HG03469 (cell line): ENCODE measurements around the gene TMEM131.
"Not testable (repeated sequence)": the region's sequence is repeated elsewhere in the genome, so short reads cannot be mapped to it uniquely, and the experiment has no call there.

Source experiments
- ATAC-seq: cut with Tn5 transposase; IDR thresholded peaks from one replicate; pipeline ENCODE4 v1.9.1; 2021; ENCODE audit warnings: mild to moderate bottlenecking, moderate library complexity, moderate number of reproducible peaks; ENCODE audit not compliant: unreplicated experiment

Gene TMEM131, protein sequence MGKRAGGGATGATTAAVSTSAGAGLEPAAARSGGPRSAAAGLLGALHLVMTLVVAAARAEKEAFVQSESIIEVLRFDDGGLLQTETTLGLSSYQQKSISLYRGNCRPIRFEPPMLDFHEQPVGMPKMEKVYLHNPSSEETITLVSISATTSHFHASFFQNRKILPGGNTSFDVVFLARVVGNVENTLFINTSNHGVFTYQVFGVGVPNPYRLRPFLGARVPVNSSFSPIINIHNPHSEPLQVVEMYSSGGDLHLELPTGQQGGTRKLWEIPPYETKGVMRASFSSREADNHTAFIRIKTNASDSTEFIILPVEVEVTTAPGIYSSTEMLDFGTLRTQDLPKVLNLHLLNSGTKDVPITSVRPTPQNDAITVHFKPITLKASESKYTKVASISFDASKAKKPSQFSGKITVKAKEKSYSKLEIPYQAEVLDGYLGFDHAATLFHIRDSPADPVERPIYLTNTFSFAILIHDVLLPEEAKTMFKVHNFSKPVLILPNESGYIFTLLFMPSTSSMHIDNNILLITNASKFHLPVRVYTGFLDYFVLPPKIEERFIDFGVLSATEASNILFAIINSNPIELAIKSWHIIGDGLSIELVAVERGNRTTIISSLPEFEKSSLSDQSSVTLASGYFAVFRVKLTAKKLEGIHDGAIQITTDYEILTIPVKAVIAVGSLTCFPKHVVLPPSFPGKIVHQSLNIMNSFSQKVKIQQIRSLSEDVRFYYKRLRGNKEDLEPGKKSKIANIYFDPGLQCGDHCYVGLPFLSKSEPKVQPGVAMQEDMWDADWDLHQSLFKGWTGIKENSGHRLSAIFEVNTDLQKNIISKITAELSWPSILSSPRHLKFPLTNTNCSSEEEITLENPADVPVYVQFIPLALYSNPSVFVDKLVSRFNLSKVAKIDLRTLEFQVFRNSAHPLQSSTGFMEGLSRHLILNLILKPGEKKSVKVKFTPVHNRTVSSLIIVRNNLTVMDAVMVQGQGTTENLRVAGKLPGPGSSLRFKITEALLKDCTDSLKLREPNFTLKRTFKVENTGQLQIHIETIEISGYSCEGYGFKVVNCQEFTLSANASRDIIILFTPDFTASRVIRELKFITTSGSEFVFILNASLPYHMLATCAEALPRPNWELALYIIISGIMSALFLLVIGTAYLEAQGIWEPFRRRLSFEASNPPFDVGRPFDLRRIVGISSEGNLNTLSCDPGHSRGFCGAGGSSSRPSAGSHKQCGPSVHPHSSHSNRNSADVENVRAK (N-terminal part only)

DNA sequence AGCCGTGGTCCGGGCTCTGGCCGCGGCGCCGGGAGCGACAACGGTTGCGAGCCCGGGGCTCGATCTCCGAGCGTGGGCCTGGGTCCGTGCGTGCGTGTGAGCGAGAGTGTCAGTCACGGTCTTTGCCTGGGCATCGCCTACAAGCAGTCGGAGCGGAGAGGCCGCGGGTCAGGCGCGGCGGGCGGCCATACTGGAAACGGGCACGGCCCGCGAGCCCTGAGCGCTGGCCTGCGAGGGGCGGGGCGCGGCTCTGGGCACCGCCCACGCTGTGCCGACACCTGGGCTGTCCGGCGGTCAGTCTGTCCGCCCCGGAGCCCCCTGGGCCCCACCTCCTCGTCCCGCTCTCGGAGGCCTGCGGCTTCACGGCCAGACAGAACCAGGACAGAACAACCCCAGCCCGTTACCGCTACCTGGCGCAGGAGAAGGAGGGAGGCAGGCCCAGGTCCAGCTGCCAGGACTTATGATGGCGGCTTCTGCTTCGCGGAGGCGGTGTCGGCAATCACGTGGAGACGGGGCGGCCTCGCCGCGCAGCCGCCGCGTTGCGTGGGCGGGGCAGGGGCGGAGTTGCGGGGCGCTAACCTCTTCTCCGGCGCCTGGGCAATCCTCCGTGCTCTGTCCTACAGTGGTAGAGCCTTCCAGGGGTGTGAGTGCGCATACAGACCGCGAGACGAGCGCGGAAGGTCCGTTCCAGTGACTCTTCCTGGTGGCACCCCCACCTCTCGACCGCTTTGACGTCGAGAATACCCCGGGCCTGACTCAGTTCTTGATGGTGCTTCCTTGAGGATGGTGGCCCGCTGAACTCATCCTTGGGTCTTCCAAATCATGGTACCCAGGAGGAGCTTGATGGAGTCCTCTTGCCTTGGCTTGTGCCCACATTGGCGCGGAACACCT lies at the start of gene TMEM131:
Gene TMEM131, minus strand, starts transcription at position 215 of the 891 bp plus-strand sequence. CDS start 286 bp downstream, outside the sequence.
- peak; percentile 33 for ATAC-seq

DNA sequence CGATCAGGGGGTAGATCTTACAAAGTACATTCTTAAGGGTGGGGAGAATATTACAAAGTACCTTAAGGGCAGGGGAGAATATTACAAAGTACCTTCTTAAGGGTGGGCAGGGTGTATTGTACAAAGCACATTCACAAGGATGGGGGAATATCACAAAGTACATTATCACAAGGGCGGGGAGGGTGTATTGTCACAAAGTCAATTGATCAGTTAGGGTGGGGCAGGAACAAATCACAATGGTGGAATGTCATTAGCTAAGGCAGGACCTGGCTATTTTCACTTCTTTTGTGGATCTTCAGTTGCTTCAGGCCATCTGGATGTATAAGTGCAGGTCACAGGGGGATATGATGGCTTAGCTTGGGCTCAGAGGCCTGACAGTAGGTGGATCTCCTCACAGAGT lies 49.0 kb upstream of the TMEM131 start:
- ATAC-seq: not testable (repeated sequence)

DNA sequence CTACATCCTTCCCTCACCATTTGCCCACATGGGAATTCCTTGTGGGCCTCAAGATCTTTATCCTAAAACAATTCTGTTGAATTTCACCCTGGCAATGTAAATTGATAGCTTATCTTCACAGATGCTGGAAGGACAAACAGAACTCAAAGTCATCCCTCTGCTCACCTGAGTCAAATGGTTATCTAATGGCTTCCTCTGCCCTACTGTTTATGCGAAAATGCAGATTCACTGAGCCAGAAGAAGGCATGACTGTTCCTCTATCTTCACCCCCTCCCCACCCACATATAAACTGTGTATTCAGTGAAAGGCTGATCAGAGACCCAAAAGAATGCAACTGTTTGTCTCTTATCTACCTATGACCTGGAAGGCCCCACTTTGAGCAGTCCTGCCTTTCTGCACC lies 47.4 kb upstream of the TMEM131 start:
- ATAC-seq: no peak

DNA sequence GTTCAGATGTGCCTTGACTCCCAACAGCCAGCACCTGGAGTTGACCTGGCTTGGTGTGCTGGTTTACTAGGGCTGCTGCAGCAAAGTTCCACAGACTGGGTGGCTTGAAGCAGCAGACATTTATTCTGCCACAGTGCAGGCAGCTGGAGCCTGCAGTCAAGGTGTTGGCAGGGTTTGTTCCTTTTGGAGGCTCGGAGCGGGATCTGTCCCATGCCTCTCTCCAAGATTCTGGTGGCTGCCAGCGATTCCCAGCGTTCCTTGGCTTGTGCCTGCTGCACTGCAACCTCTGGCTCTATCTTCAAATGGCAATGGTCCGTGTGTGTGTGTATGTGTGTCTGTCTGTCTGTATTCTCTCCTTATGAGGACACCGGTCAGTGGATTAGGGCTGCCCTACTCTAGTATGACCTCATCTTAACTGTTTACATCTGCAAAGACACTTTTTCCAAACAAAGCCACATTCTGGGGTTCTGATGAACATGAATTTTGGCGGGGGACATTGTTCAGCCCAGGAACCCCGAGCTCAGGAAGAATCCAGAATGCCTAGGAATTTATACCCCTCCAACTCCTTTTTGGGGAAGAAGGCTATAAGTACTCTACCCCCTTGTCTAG lies 44.7 kb upstream of the TMEM131 start:
- ATAC-seq: no peak

DNA sequence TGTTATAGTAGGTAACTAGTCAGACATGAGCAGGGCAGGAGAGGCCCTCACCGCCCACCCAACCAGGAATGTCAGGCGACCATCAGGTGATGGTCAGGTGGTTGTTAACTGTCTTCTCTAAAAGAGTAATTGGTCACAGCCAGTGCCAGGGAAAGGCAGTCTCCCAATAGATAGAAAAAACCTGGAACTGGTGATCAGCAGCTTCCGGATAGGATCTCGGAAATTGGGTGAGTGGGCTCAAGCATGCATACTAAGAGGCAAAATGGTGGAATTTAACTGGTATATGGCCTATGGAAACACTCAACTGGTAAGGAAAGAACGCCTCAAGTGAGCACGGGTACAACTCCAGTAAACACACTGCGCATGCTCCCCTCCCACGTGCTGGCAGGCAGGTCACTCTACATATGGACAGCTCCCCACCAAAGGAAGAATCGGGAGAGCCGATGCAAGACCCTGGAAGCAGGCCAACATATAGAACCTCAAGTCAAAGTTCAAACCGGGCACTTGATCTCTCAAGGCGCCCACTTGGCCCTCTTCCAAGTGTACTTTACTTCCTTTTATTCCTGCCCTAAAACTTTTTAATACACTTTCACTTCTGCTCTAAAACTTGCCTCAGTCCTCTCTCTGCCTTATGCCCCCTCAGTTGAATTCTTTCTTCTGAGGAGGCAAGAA lies 43.5 kb upstream of the TMEM131 start:
- no peak for ATAC-seq

DNA sequence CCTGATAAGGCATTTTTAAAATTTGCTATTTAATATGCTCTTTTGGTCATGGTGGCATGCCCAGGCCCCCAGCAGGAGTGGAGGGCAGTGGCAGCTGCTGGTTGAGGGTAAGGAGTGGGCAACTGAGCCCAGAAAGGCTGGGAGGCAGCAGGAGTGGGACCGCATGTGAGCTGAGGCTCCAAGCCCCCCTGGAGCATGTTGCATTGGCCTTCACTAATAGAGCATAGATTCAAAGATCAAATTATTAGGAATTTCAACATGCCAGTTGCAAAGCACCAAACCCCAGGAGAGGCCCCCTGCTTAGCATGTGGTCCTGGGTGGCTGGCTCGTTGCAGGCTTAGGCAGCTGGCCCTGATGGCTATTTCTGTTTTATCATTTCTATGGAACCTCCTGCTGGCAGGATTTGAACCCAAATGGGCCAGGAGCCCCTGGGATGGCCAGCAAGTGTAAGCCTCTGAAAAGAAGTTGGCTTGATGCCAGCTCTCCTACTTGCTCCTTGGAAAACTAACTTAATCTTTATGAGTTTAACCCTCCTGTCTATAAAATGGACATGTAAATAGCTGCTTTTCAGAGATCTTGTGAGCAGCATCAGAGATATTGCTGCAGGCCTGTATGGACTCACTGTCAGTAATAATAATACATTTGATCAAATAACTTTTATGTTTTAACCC lies 42.1 kb upstream of the TMEM131 start:
- ATAC-seq: no peak

DNA sequence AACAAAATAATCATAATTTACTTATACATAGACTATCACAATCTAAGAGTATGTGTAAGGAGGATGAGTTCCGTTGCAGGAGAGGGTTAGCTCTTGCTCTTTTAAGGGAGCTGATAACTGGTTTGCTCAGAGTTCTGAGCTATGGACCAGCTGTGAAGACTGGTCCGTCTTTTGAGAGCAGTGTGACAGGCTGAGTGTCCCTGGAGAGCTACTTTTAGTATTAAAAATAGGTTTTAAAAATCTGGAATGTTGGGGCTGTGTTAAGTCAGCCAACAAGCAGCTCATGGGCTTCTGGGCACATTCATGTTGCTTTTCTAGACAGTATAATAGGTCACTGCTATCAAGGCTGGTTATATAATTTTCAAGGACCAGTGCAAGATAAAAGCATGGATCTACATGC lies 41.5 kb upstream of the TMEM131 start:
- no peak for ATAC-seq

DNA sequence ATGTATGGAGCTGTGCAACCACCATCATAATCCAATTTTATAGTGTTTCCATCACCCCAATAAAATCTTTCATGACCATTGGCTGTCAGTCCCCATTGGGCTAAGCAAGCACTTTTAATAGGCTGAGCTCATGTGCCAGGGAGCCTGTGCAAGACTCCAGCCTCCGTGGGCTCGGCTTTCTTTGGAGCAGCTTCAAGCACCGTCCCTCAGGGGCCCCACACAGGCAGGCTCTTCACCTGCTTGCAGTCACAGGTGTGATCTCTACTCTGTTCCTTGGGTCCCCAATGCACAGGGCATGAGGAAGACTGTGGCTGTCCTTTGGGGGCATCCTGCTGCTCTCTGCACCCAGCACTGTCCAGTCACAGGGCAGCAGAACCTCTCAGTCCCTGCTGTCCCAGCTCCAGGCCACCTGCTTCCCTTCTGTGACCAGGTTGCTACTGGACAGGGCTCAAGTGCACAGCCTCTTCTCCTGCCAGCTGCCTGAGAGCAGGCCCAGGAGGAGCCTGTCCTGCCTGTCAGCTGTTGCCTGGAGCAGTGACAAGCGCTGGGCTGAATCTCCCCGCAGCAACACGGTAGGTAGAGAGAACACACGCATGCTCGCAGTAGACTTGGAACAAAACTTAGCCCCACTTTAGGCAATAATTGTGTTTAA lies 40.7 kb upstream of the TMEM131 start:
- no peak for ATAC-seq

DNA sequence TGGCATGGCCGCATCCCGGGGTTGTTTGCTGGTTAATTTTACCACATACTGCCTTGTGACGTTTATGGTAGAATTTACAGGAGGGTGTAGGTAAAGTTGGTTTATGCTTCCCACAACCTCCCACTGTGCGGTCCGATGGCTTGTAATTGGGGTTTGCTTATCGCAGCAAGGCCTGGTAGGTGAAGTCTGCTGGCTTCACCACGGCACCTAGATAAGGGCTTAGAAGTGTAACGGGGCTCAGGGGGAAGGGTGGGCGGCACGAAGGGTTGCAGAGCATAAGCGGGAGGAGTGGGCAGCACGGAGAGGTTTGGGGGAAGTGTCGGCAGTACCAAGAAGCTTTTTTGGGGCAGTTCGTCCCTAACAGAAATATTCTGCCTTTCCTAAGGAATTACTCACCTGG lies 39.0 kb upstream of the TMEM131 start:
- no peak for ATAC-seq

DNA sequence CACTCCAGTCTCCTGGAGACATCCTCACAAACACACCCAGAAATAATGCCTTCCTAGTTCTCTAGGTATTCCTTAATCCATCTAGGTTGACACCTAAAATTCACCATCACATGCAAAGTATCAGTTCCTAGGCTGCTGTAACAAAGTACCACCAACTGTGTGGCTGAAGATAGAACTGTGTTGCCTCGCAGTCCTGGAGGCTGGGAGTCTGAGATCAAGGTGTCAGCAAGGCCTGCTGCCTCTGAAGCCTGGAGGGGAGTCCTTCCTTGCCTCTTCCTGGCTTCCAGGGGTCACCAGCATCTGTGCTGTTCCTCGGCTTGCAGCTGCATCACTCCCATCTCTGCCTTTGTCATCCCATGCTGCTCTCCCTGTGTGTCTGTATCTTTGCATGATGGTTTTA lies 36.3 kb upstream of the TMEM131 start:
- no peak for ATAC-seq

DNA sequence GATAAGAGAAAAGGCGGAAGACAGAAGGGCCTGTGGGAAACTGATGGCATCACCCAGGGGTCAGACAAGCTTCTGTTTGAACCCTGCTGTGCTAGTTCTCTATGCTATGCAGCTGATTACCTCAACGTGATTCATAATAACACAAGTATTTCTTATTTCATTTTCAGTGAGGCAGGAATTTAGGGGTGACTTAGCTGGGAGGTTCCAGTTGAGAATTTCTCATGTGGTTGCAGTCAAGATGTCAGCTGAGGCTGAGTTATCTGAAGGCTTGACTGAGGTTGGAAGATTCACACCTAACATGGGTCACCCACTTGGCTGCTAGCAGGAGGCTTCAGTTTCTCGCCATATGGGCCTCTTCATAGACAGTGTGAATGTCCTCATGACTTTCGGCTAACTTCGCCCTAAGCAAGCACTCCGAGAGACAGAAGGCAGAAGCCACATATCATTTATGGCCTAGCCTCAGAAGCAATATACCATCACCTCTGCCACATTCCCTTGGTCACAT lies 34.0 kb upstream of the TMEM131 start:
- ATAC-seq: no peak

DNA sequence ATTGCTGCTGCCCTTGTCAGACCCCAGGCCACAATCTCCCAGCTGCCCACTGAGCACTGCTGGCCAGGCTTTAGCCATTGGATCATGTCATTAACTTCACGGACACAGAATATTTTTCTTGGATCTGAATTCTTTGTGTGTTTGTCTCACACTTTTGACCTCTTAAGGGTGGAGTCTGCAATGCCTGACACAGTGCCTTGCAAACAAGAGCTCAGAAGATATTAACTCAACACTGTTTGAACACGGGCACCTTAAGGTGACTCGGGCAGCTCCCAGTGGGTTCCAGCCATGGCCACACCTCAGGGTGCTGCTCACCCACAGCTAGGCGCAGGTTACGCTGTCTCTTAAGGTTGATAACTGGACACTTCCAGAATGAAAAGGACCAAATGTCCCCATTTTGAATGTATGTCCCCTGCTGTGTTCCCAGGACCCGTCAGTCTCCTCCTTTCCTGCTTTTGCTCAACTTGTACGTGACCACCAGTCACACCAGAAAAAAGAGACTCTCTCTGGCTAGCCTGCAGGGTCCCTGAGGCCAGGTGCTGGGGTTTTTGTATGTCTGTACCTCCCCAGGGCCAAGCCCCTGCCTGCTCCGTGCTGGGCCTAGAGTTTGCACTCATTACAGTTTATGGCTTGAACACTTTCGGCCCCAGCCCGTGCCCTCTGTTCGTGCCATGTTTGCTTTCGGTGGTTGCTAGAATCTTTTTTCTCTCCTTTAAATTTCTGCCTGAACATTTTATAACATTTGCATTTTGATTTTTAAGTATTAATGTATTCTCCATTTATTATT lies 33.4 kb upstream of the TMEM131 start:
- no peak for ATAC-seq

DNA sequence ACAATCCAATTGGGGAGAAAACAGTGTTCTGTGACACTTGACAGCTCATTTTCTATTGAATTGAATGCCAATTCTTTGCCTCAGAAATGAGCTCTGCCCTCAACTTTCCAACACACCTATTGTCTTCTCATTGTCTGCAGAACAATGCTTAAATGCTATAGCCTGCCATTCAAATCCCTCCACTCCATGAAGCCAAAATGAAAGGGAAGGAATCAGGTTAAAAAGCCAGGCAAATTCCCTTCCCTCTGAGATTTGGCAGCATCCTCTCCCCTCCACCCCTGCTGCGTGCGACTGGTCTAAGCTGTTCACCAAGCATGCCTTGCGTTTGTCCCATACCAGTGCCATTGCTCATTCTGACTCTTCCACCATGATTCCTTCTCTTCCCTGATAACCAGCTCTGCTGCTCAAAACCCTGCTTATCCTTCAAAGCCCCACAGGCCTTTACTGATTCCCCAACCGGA lies 32.4 kb upstream of the TMEM131 start:
- no peak for ATAC-seq

DNA sequence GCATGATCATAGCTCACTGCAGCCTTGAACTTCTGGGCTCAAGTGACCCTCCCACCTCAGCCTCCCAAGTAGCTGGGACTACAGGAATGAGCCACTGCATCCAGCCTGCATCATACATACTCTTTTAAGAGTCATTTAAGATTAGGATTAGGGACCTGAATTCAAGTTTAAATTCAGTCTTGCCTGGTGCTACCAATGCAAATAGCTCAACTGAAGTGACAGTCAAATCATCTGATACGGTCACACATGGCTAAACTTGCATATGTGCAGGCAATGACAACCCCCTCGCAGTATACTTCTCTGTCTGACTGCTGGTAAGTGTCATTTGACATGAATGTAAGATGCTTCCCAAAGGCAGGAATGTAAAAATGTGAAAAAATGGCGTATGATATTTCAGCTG lies 31.8 kb upstream of the TMEM131 start:
- ATAC-seq: peak; percentile 21

DNA sequence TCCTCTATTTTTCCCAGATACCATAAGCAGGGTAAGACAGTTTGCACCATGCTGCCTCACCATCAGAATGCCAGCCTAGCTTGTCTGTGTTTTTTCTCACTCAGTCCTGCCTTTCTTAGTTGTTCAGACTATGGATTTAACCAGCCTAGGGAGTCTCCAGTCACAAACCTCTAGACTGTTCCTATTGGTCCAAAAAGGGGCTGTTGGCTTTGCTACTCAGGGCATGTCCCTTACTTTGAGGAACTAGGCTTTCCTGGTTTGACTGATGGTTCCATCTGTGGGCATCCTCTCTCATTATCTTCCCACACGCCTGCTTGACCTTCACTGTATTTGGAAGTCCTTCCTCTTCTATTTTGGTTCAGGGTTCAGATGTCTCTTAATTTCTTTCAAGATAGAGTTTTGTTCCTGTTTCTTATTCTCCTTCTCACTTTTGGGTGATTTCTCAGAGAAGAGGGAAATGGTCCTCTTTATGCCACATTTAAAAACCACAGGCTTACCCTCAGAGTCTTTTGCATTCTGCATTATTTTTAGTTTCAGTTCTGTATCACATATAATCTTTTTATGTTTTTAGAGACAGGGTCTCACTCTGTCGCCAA lies 31.3 kb upstream of the TMEM131 start:
- peak; percentile 63 for ATAC-seq

DNA sequence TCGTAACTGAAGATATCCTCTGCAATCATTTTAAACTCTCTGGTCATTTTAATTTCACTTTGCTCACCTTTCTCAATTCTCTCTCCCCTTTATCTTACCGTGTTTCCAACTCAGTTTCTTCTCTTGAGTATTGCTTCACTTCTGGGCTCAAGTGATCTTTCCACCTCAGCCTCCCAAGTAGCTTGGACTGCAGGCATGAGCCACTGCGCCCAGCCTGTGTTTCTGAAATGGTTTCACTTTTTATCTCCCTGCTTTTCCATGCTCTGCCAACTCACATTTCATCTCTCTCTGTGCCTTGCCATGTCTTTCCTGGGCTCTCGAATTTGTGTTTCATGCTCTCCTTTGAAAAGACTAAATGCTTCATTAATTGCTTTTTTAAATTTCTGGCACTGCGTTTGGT lies 30.5 kb upstream of the TMEM131 start:
- ATAC-seq: no peak
